Neural cell (in vitro differentiated cells): ENCODE data around the gene AIF1L. TPM values are rescaled to one million over a fixed set of nuclear protein-coding genes. Genes with fewer than 3 reads are reported as not detected.

Experiments
- H2AFZ ChIP-seq: fragments of 200-600, 300-800 bp; sonication (generic), shearing (Covaris generic); 2 replicates; pipeline ENCODE4 v1.6.0; 2014; ENCODE audit warnings: low read depth, mild to moderate bottlenecking, antibody characterized with exemption, low read length, moderate library complexity
- H3F3A ChIP-seq: fragments of 200-600 bp; shearing (Covaris generic); 2 replicates; pipeline ENCODE4 v1.6.1; 2016; ENCODE audit warnings: mild to moderate bottlenecking, moderate library complexity, mixed read lengths, antibody characterized with exemption, low read length; ENCODE audit not compliant: insufficient read depth, poor library complexity, severe bottlenecking
- H3K27ac ChIP-seq: fragments of 200-600, 300-800 bp; sonication (generic), shearing (Covaris generic); 2 replicates; pipeline ENCODE4 v1.5.1; 2014; ENCODE audit warnings: mild to moderate bottlenecking, low read length, moderate library complexity
- H3K27me3 ChIP-seq: fragments of 300-800, 200-600 bp; sonication (generic), shearing (Covaris generic); 2 replicates; pipeline ENCODE4 v1.6.0; 2014; ENCODE audit warnings: mild to moderate bottlenecking, low read depth, low read length, moderate library complexity; ENCODE audit not compliant: insufficient read depth
- H3K36me3 ChIP-seq: fragments of 300-800, 200-600 bp; sonication (generic), shearing (Covaris generic); 2 replicates; pipeline ENCODE4 v1.5.1; 2014; ENCODE audit warnings: mild to moderate bottlenecking, antibody characterized with exemption, low read length, moderate library complexity; ENCODE audit not compliant: insufficient read depth
- H3K4me2 ChIP-seq: fragments of 300-800, 200-600 bp; sonication (generic), shearing (Covaris generic); 2 replicates; pipeline ENCODE4 v1.6.0; 2014; ENCODE audit warnings: mild to moderate bottlenecking, low read length
- H3K4me3 ChIP-seq: fragments of 300-800, 200-600 bp; sonication (generic), shearing (Covaris generic); 2 replicates; pipeline ENCODE4 v1.5.1; 2014; ENCODE audit warnings: mild to moderate bottlenecking, low read length, moderate library complexity
- H3K79me2 ChIP-seq: fragments of 200-600 bp; shearing (Covaris generic); replicated peaks from 2 replicates; pipeline ENCODE4 v1.6.0; 2014; ENCODE audit warnings: mild to moderate bottlenecking, low read length, moderate library complexity; ENCODE audit not compliant: insufficient read depth
- H3K9ac ChIP-seq: fragments of 300-800, 200-600 bp; sonication (generic), shearing (Covaris generic); 2 replicates; pipeline ENCODE4 v1.6.1; 2016; ENCODE audit warnings: mild to moderate bottlenecking, low read length, mixed read lengths
- H3K9me2 ChIP-seq: fragments of 200-600 bp; shearing (Covaris generic); 2 replicates; pipeline ENCODE4 v1.6.1; 2016; ENCODE audit warnings: mild to moderate bottlenecking, low read length, mixed read lengths; ENCODE audit not compliant: insufficient read depth
- H3K9me3 ChIP-seq: fragments of 200-600, 300-800 bp; sonication (generic), shearing (Covaris generic); 2 replicates; pipeline ENCODE4 v1.6.1; 2016; ENCODE audit warnings: mild to moderate bottlenecking, mixed run types, low read length, moderate library complexity, mixed read lengths
- H4K20me1 ChIP-seq: fragments of 200-600 bp; shearing (Covaris generic); 2 replicates; pipeline ENCODE4 v1.6.1; 2016; ENCODE audit warnings: mild to moderate bottlenecking, mixed run types; ENCODE audit not compliant: insufficient read depth
- CTCF ChIP-seq: fragments of 450-650 bp; IDR thresholded peaks from 2 replicates; pipeline ENCODE4 v1.5.1; 2014; ENCODE audit warnings: antibody characterized with exemption, mild to moderate bottlenecking, moderate library complexity; ENCODE audit not compliant: poor library complexity, severe bottlenecking
- EP300 ChIP-seq: fragments of 450-650 bp; conservative IDR thresholded peaks from 2 replicates; pipeline ENCODE4 v1.6.1; 2014; ENCODE audit warnings: antibody characterized with exemption, mild to moderate bottlenecking, moderate library complexity; ENCODE audit not compliant: poor library complexity, severe bottlenecking
- EZH2 ChIP-seq: fragments of 200-600, 300-800 bp; shearing (Covaris generic), sonication (generic); IDR thresholded peaks from 2 replicates; pipeline ENCODE4 v1.6.1; 2014; ENCODE audit warnings: antibody characterized with exemption, low read length, borderline replicate concordance, mild to moderate bottlenecking; ENCODE audit not compliant: insufficient read depth, poor library complexity, severe bottlenecking
- MXI1 ChIP-seq: fragments of 450-650 bp; conservative IDR thresholded peaks from 2 replicates; pipeline ENCODE4 v1.6.1; 2014; ENCODE audit warnings: antibody characterized with exemption, mild to moderate bottlenecking; ENCODE audit not compliant: poor library complexity, severe bottlenecking
- POLR2AphosphoS5 ChIP-seq: IDR thresholded peaks from 2 replicates; pipeline ENCODE4 v1.6.1; 2012
- RAD21 ChIP-seq: fragments of 450-650 bp; conservative IDR thresholded peaks from 2 replicates; pipeline ENCODE4 v1.6.1; 2014; ENCODE audit warnings: antibody characterized with exemption, mild to moderate bottlenecking, moderate library complexity
- REST ChIP-seq: IDR thresholded peaks from 2 replicates; pipeline ENCODE4 v1.6.1; 2012; ENCODE audit warnings: borderline replicate concordance
- SMC3 ChIP-seq: fragments of 450-650 bp; conservative IDR thresholded peaks from 2 replicates; pipeline ENCODE4 v1.6.1; 2014; ENCODE audit warnings: antibody characterized with exemption, mild to moderate bottlenecking, moderate library complexity; ENCODE audit not compliant: poor library complexity
- TAF1 ChIP-seq: IDR thresholded peaks from 2 replicates; pipeline ENCODE4 v1.6.1; 2012; ENCODE audit warnings: low read depth
- polyA plus RNA-seq: library from polyadenylated mRNA; depleted of rRNA; stranded (reverse); fragments of >200 nt; gene quantifications from 2 replicates; pipeline ENCODE4 v1.2.3, GENCODE V29; 2014

The AIF1L gene
- polyA plus RNA-seq, 1 donor from 2014 or later, result 3.4 TPM

- Histone ChIP-seq H3K27me3 (no peaks in the 10 kb centered on the region), H4K20me1 (no peaks in the 10 kb centered on the region), H3K9me3 (no peaks in the 10 kb centered on the region), H2AFZ (no peak overlapping the region), H3F3A (no peaks in the 10 kb centered on the region), H3K36me3 (no peaks in the 10 kb centered on the region), H3K4me2 (no peak overlapping the region), H3K79me2 (no peaks in the 10 kb centered on the region), H3K9me2 (no peaks in the 10 kb centered on the region), H3K4me3 (no peak overlapping the region), H3K9ac (no peak overlapping the region), H3K27ac (no peak overlapping the region)
- TF ChIP-seq EP300 (no peak), SMC3 (no peak), TAF1 (no peak), CTCF (no peak), POLR2AphosphoS5 (no peak), MXI1 (no peak), REST (no peak), RAD21 (no peak)
These were observed 52.8 kb downstream of the AIF1L start for GRCh38 chr9:131148966-131149687.

GRCh38 chr9:131149688-131150053, 53.3 kb downstream of the AIF1L start:
- H3K27me3 ChIP-seq, result no peaks in the 10 kb centered on the region
- no peak overlapping the region for H3K4me3 ChIP-seq
- no peak overlapping the region for H3K4me2 ChIP-seq
- no peaks in the 10 kb centered on the region for H3K79me2 ChIP-seq
- H3F3A ChIP-seq, result no peaks in the 10 kb centered on the region
- TF ChIP-seq CTCF, result no peak
- no peak for TF ChIP-seq EZH2
- TF ChIP-seq EP300, result no peak
- H3K9me2 ChIP-seq, result no peaks in the 10 kb centered on the region
- peaks cover 4% of the 10 kb centered on the region for H3K36me3 ChIP-seq
- H3K9ac ChIP-seq, result no peak overlapping the region
- H3K27ac ChIP-seq, result no peak overlapping the region
- no peak overlapping the region for H2AFZ ChIP-seq
- H3K9me3 ChIP-seq, result no peaks in the 10 kb centered on the region
- no peaks in the 10 kb centered on the region for H4K20me1 ChIP-seq
